Measurements from ENCODE around the gene MRPS6. TPM values are rescaled to one million over a fixed set of nuclear protein-coding genes. Genes with fewer than 3 reads are reported as not detected.

The MRPS6 gene
- total RNA-seq, 1 donor from 2014 or later: 129 TPM

- DNase-seq (ENCODE audit: low spot score in 2 of 2, unreplicated experiment in 2 of 2): no peak
- Mint-ChIP-seq H3K27me3 (ENCODE audit: low read depth) (no peaks in the 10 kb centered on the region), H3K36me3 (peaks cover 4% of the 10 kb centered on the region), H3K9me3 (peaks cover 11% of the 10 kb centered on the region), H3K27ac (no peak overlapping the region), H3K4me3 (no peak overlapping the region), H3K4me1 (peaks cover 19% of the 10 kb centered on the region)
- no peak for TF ChIP-seq CTCF (IDR thresholded peaks at IDR 0.05; ENCODE audit: unreplicated experiment)
Measured at GRCh38 chr21:34031835-34032370, 41.5 kb upstream of the MRPS6 start.

GRCh38 chr21:34034369-34035014 lies 38.9 kb upstream of the MRPS6 start:
- Mint-ChIP-seq H3K27me3 (ENCODE audit: low read depth) (no peaks in the 10 kb centered on the region), H3K4me1 (peaks cover 19% of the 10 kb centered on the region), H3K9me3 (peaks cover 7% of the 10 kb centered on the region), H3K27ac (peak overlapping the region; percentile 17), H3K36me3 (no peaks in the 10 kb centered on the region), H3K4me3 (no peak overlapping the region)
- no peak for TF ChIP-seq CTCF (IDR thresholded peaks at IDR 0.05; ENCODE audit: unreplicated experiment)
- DNase-seq (ENCODE audit: low spot score in 2 of 2, unreplicated experiment in 2 of 2): no peak

GRCh38 chr21:34035619-34036354 lies 37.6 kb upstream of the MRPS6 start:
- Mint-ChIP-seq H3K27me3 (ENCODE audit: low read depth) (no peaks in the 10 kb centered on the region), H3K4me3 (no peak overlapping the region), H3K27ac (no peak overlapping the region), H3K4me1 (peaks cover 17% of the 10 kb centered on the region), H3K9me3 (peaks cover 7% of the 10 kb centered on the region), H3K36me3 (no peaks in the 10 kb centered on the region)
- no peak for TF ChIP-seq CTCF (IDR thresholded peaks at IDR 0.05; ENCODE audit: unreplicated experiment)
- DNase-seq (ENCODE audit: low spot score in 2 of 2, unreplicated experiment in 2 of 2): no peak

GRCh38 chr21:34037009-34037795 lies 36.2 kb upstream of the MRPS6 start:
- H3K27me3 Mint-ChIP-seq (ENCODE audit: low read depth): no peaks in the 10 kb centered on the region
- H3K9me3 Mint-ChIP-seq: peaks cover 5% of the 10 kb centered on the region
- no peak for TF ChIP-seq CTCF (IDR thresholded peaks at IDR 0.05; ENCODE audit: unreplicated experiment)
- H3K36me3 Mint-ChIP-seq: no peaks in the 10 kb centered on the region
- H3K4me3 Mint-ChIP-seq: no peak overlapping the region
- H3K27ac Mint-ChIP-seq: no peak overlapping the region
- H3K4me1 Mint-ChIP-seq: peaks cover 15% of the 10 kb centered on the region
- no peak for DNase-seq (ENCODE audit: low spot score in 2 of 2, unreplicated experiment in 2 of 2)

- no peak for TF ChIP-seq CTCF (IDR thresholded peaks at IDR 0.05; ENCODE audit: unreplicated experiment)
- Mint-ChIP-seq H3K27me3 (ENCODE audit: low read depth) (no peaks in the 10 kb centered on the region), H3K9me3 (peaks cover 5% of the 10 kb centered on the region), H3K4me1 (peaks cover 1% of the 10 kb centered on the region), H3K27ac (no peak overlapping the region), H3K36me3 (no peaks in the 10 kb centered on the region), H3K4me3 (no peak overlapping the region)
- DNase-seq (ENCODE audit: low spot score in 2 of 2, unreplicated experiment in 2 of 2): no peak
Measured at GRCh38 chr21:34039678-34040382, 33.5 kb upstream of the MRPS6 start.
